ENCODE data around the gene GALK2.
"Not testable (repeated sequence)": the region's sequence is repeated elsewhere in the genome, so short reads cannot be mapped to it uniquely, and the experiment has no call there.

GALK2 gene

GRCh38 chr15:49164865-49165264 is 5.2 kb upstream of the GALK2 start:
- DNase-seq (ENCODE audit: low spot score) = no peak

GRCh38 chr15:49168016-49168415 is 2.0 kb upstream of the GALK2 start:
- DNase-seq (ENCODE audit: low spot score) = no peak

- no peak for DNase-seq (ENCODE audit: low spot score)
Measured at GRCh38 chr15:49171790-49172189, 1.7 kb downstream of the GALK2 start.

- no peak for DNase-seq (ENCODE audit: low spot score)
Measured at GRCh38 chr15:49174902-49175301, 4.9 kb downstream of the GALK2 start.

GRCh38 chr15:49175582-49176397 is 5.7 kb downstream of the GALK2 start:
- not testable (repeated sequence) for DNase-seq (ENCODE audit: low spot score)

GRCh38 chr15:49178497-49178896 is 8.4 kb downstream of the GALK2 start:
- DNase-seq (ENCODE audit: low spot score) = no peak

GRCh38 chr15:49179433-49180190 is 9.6 kb downstream of the GALK2 start:
- DNase-seq (ENCODE audit: low spot score) = no peak

GRCh38 chr15:49182128-49182527 is 12.1 kb downstream of the GALK2 start:
- no peak for DNase-seq (ENCODE audit: low spot score)

- not testable (repeated sequence) for DNase-seq (ENCODE audit: low spot score)
Measured at GRCh38 chr15:49183741-49184140, 13.7 kb downstream of the GALK2 start.

- DNase-seq (ENCODE audit: low spot score) = no peak
Measured at GRCh38 chr15:49185473-49185872, 15.4 kb downstream of the GALK2 start.

- DNase-seq (ENCODE audit: low spot score) = no peak
Measured at GRCh38 chr15:49187549-49188245, 17.6 kb downstream of the GALK2 start.

GRCh38 chr15:49188933-49189332 is 18.9 kb downstream of the GALK2 start:
- DNase-seq (ENCODE audit: low spot score) = no peak

- no peak for DNase-seq (ENCODE audit: low spot score)
Measured at GRCh38 chr15:49189631-49190030, 19.6 kb downstream of the GALK2 start.

GRCh38 chr15:49190586-49190985 is 20.5 kb downstream of the GALK2 start:
- no peak for DNase-seq (ENCODE audit: low spot score)

GRCh38 chr15:49191892-49192291 is 21.8 kb downstream of the GALK2 start:
- no peak for DNase-seq (ENCODE audit: low spot score)

GRCh38 chr15:49196856-49197255 is 26.8 kb downstream of the GALK2 start:
- DNase-seq (ENCODE audit: low spot score) = no peak

- no peak for DNase-seq (ENCODE audit: low spot score)
Measured at GRCh38 chr15:49199666-49200065, 29.6 kb downstream of the GALK2 start.

GRCh38 chr15:49200347-49200746 is 30.3 kb downstream of the GALK2 start:
- no peak for DNase-seq (ENCODE audit: low spot score)

GRCh38 chr15:49208102-49208501 is 38.1 kb downstream of the GALK2 start:
- not testable (repeated sequence) for DNase-seq (ENCODE audit: low spot score)

GRCh38 chr15:49212897-49213296 is 42.9 kb downstream of the GALK2 start:
- DNase-seq (ENCODE audit: low spot score) = no peak

GRCh38 chr15:49215768-49216739 is 46.0 kb downstream of the GALK2 start:
- DNase-seq (ENCODE audit: low spot score) = no peak

All from left forelimb (tissue), 1 donor.